ENCODE results near the gene FUOM. TPM values are rescaled to one million over a fixed set of nuclear protein-coding genes. Genes with fewer than 3 reads are reported as not detected.

Gene FUOM
- total and polyA plus RNA-seq, 2 of the 4 experiments (the other 2 are of a cell fraction), result 26.3 to 52.8 TPM

GRCh38 chr10:133316266-133316665 lies 41.6 kb downstream of the FUOM start:
- no peak overlapping the region for H3K27ac ChIP-seq (ENCODE audit: insufficient read depth, low read length)
- no peak overlapping the region for H2AK5ac ChIP-seq (ENCODE audit: low read depth, low read length)
- H4K5ac ChIP-seq (ENCODE audit: low read depth, low read length), result no peak overlapping the region
- H3K14ac ChIP-seq (replicated peaks; ENCODE audit: low read depth, low read length), result no peak overlapping the region
- H3K4me2 ChIP-seq (ENCODE audit: low read depth, low read length), result no peak overlapping the region
- TF ChIP-seq RCOR1 (IDR thresholded peaks at IDR 0.05; ENCODE audit: insufficient replicate concordance, low read length) (no peak), USF2 (IDR thresholded peaks at IDR 0.05; ENCODE audit: low read depth, low read length) (no peak), RAD21 (IDR thresholded peaks at IDR 0.05; ENCODE audit: low read length) (no peak), MXI1 (IDR thresholded peaks at IDR 0.05; ENCODE audit: borderline replicate concordance, low read depth, low read length) (no peak), SMC3 (IDR thresholded peaks at IDR 0.05; ENCODE audit: low read depth, low read length) (no peak), POLR2A (IDR thresholded peaks at IDR 0.05; ENCODE audit: low read depth, low read length) (no peak), CEBPB (IDR thresholded peaks at IDR 0.05; ENCODE audit: low read depth, low read length) (no peak), CHD1 (IDR thresholded peaks at IDR 0.05; ENCODE audit: low read depth, low read length) (no peak), RFX5 (IDR thresholded peaks at IDR 0.05; ENCODE audit: low read depth, low read length) (no peak), MAFK (IDR thresholded peaks at IDR 0.05; ENCODE audit: low read depth, low read length) (no peak), CTCF (conservative IDR thresholded peaks at IDR 0.05; ENCODE audit: low read depth, low read length) (no peak), NFE2L2 (IDR thresholded peaks at IDR 0.05; ENCODE audit: low read depth, low read length) (no peak), ELK1 (IDR thresholded peaks at IDR 0.05; ENCODE audit: borderline replicate concordance, low read depth, low read length) (no peak), MAZ (IDR thresholded peaks at IDR 0.05; ENCODE audit: borderline replicate concordance, low read depth, low read length) (no peak), BHLHE40 (IDR thresholded peaks at IDR 0.05; ENCODE audit: low read depth, low read length) (no peak)
- ATAC-seq (ENCODE audit: low read depth), result no peak
- peaks cover 8% of the 10 kb centered on the region; the same call in 1 of the 2 replicates for H3K36me3 ChIP-seq (ENCODE audit: control insufficient read depth, insufficient read depth, low read length)
- H3K4ac ChIP-seq (ENCODE audit: low read depth, low read length), result no peak overlapping the region
- no peak overlapping the region for H2BK20ac ChIP-seq (ENCODE audit: low read depth, low read length)
- H3K27me3 ChIP-seq (ENCODE audit: control insufficient read depth, insufficient read depth, low read length), result no peaks in the 10 kb centered on the region; the same call in 1 of the 2 replicates
- peaks cover 3% of the 10 kb centered on the region; the same call in 1 of the 2 replicates for H3K9me1 ChIP-seq (ENCODE audit: insufficient read depth, low read length)
- H3K23ac ChIP-seq (ENCODE audit: low read depth, low read length), result no peak overlapping the region
- H3K4me3 ChIP-seq (ENCODE audit: insufficient read depth, low read depth, low read length), result no peak overlapping the region
- no peak overlapping the region for H4K91ac ChIP-seq (ENCODE audit: insufficient read depth, low read depth, low read length)
- no peaks in the 10 kb centered on the region for H3K9me3 ChIP-seq (ENCODE audit: control insufficient read depth, insufficient read depth, low read length)
- no peak overlapping the region for H2BK15ac ChIP-seq (ENCODE audit: low read depth, low read length)
- DNase-seq, result no peak
- no TSS peak for BruUV-seq (replicated peaks)
- H2AFZ ChIP-seq (replicated peaks; ENCODE audit: low read length, poor library complexity), result no peak overlapping the region
- H2BK5ac ChIP-seq (ENCODE audit: low read depth, low read length, poor library complexity, severe bottlenecking), result no peak overlapping the region
- no peaks in the 10 kb centered on the region for H3K4me1 ChIP-seq (ENCODE audit: control insufficient read depth, insufficient read depth, low read length)
- no peaks in the 10 kb centered on the region for H3K79me1 ChIP-seq (ENCODE audit: low read depth in 1 of 2, low read length in 2 of 2)
- no peak overlapping the region for H3K9ac ChIP-seq (ENCODE audit: low read depth, low read length)
- 79% methylated on average over 2 of the region's 9 CpGs; no CpG with 5 or more reads in 1 of the 2 experiments for WGBS, 2 experiments (ENCODE audit: extremely low coverage in 2 of 2, insufficient read length in 1 of 2)
- CTCF ChIA-PET, result no interaction called here
- intact Hi-C loops (cut with micrococcal nuclease) (no loop called here), dilution Hi-C loops (cut with HindIII; ENCODE audit: low sequenced_read_pairs, unreplicated experiment) (no loop called here), in situ Hi-C loops (cut with MboI; ENCODE audit: low sequenced_read_pairs) (no loop called here)
- H4K8ac ChIP-seq (ENCODE audit: low read depth in 2 of 2, low read length in 2 of 2), result no peak overlapping the region
- no peak overlapping the region for H3K56ac ChIP-seq (ENCODE audit: extremely low read depth, insufficient read depth, low read length)
- H3K18ac ChIP-seq (ENCODE audit: low read depth, low read length), result no peak overlapping the region
- no peaks in the 10 kb centered on the region for H4K20me1 ChIP-seq (ENCODE audit: insufficient read depth, low read length)
- POLR2A ChIA-PET (ENCODE audit: unreplicated experiment), result no interaction called here
- no peak overlapping the region for H2AK9ac ChIP-seq (replicated peaks; ENCODE audit: low read depth, low read length, poor library complexity)
- no peak overlapping the region for H2BK120ac ChIP-seq (ENCODE audit: low read depth, low read length)
